Neural progenitor cell (in vitro differentiated cells): ENCODE measurements around the gene CA10. TPM values are rescaled to one million over a fixed set of nuclear protein-coding genes. Genes with fewer than 3 reads are reported as not detected.

Experiments
- DNase-seq: peaks from one replicate; pipeline ENCODE4 v3.0.0-alpha.2; 2016; ENCODE audit warnings: low spot score
- H2AFZ ChIP-seq: fragments of 200-600 bp; sonication (generic); replicated peaks from 2 replicates; pipeline ENCODE4 v1.6.1; 2016; ENCODE audit warnings: antibody characterized with exemption
- H3F3A ChIP-seq: fragments of 200-600 bp; sonication (generic); 2 replicates; pipeline ENCODE4 v1.6.1; 2016; ENCODE audit warnings: antibody characterized with exemption, low read depth
- H3K27ac ChIP-seq: fragments of 200-600 bp; sonication (generic); 2 replicates; pipeline ENCODE4 v1.5.1; 2016; ENCODE audit warnings: mild to moderate bottlenecking
- H3K27me3 ChIP-seq: fragments of 200-600 bp; sonication (generic); 2 replicates; pipeline ENCODE4 v1.6.1; 2016; ENCODE audit warnings: mild to moderate bottlenecking, moderate library complexity
- H3K36me3 ChIP-seq: fragments of 200-600 bp; sonication (generic); 2 replicates; pipeline ENCODE4 v1.5.1; 2016
- H3K4me1 ChIP-seq: fragments of 200-600 bp; sonication (generic); 2 replicates; pipeline ENCODE4 v1.6.1; 2016; ENCODE audit warnings: mixed run types
- H3K4me2 ChIP-seq: fragments of 200-600 bp; sonication (generic); 2 replicates; pipeline ENCODE4 v1.6.1; 2016
- H3K4me3 ChIP-seq: fragments of 200-600 bp; sonication (generic); 2 replicates; pipeline ENCODE4 v1.5.1; 2016
- H3K79me2 ChIP-seq: fragments of 200-600 bp; sonication (generic); 2 replicates; pipeline ENCODE4 v1.6.1; 2016; ENCODE audit warnings: low read depth
- H3K9ac ChIP-seq: fragments of 200-600 bp; sonication (generic); 2 replicates; pipeline ENCODE4 v1.6.1; 2016
- H3K9me3 ChIP-seq: fragments of 200-600 bp; sonication (generic); 2 replicates; pipeline ENCODE4 v1.5.1; 2016; ENCODE audit warnings: low read depth
- H4K20me1 ChIP-seq: fragments of 200-600 bp; sonication (generic); 2 replicates; pipeline ENCODE4 v1.6.1; 2016; ENCODE audit warnings: low read depth
- H3K27ac Mint-ChIP-seq: 3 replicates; pipeline ENCODE4 v1.8.0; 2021; ENCODE audit warnings: mixed read lengths
- H3K27me3 Mint-ChIP-seq: 2 replicates; pipeline ENCODE4 v1.8.0; 2022; ENCODE audit warnings: low read depth, mild to moderate bottlenecking, inconsistent platforms, moderate library complexity, mixed read lengths; ENCODE audit not compliant: insufficient read depth
- H3K36me3 Mint-ChIP-seq: 3 replicates; pipeline ENCODE4 v1.8.0; 2021; ENCODE audit warnings: mixed read lengths
- H3K4me1 Mint-ChIP-seq: 3 replicates; pipeline ENCODE4 v1.8.0; 2021; ENCODE audit warnings: mixed read lengths
- H3K4me3 Mint-ChIP-seq: 3 replicates; pipeline ENCODE4 v1.8.0; 2021; ENCODE audit warnings: mild to moderate bottlenecking, moderate library complexity, mixed read lengths
- H3K9me3 Mint-ChIP-seq: 3 replicates; pipeline ENCODE4 v1.8.0; 2020; ENCODE audit warnings: mixed read lengths
- EZH2 ChIP-seq: fragments of 200-600 bp; sonication (generic); IDR thresholded peaks from 2 replicates; pipeline ENCODE4 v1.6.1; 2017; ENCODE audit warnings: antibody characterized with exemption, mild to moderate bottlenecking, moderate library complexity
- EZH2phosphoT487 ChIP-seq: fragments of 200-600 bp; sonication (generic); IDR thresholded peaks from 2 replicates; pipeline ENCODE4 v1.6.1; 2017; ENCODE audit warnings: antibody characterized with exemption
- total RNA-seq: library from RNA; depleted of rRNA; stranded (reverse); fragments of >200 nt; gene quantifications from 2 replicates; pipeline ENCODE4 v1.2.3, GENCODE V29; 2015; ENCODE audit warnings: low replicate concordance
- TF ChIP-seq, protein P1 (sequence below): fragments of 200-600 bp; sonication (generic); IDR thresholded peaks from 2 replicates; pipeline ENCODE4 v1.5.1; 2017; ENCODE audit warnings: antibody characterized with exemption, mild to moderate bottlenecking

CA10 gene
- total RNA-seq, 1 donor from 2014 or later: 0.65 TPM

DNA sequence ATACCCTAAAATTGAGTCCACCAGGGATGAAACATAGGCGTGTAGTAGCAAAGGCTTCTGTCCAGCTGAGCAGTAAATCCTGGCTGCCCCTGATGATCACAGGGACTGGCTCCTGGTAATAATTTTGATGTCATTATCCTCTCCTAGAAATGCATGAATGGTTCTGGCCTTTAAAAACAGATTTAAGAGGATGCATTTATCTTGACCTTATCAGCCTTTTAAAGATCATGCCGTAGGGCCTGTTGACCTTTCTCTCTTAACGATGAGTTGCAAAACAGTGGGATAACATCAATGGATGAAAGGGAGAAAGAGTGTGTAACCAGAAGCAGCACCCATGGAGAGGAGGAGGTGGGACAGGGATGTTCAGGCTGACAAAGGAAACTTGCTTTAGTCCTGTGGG lies 128.5 kb downstream of the CA10 start:
- Histone ChIP-seq H3K4me2 (no peak overlapping the region), H2AFZ (no peak overlapping the region), H3K27me3 (no peaks in the 10 kb centered on the region), H3F3A (peaks cover 5% of the 10 kb centered on the region), H3K4me1 (peaks cover 14% of the 10 kb centered on the region), H3K27ac (no peak overlapping the region), H3K36me3 (no peaks in the 10 kb centered on the region), H3K9ac (no peak overlapping the region), H4K20me1 (no peaks in the 10 kb centered on the region), H3K9me3 (no peaks in the 10 kb centered on the region), H3K79me2 (no peaks in the 10 kb centered on the region), H3K4me3 (no peak overlapping the region)
- H3K9me3 Mint-ChIP-seq: no peaks in the 10 kb centered on the region
- DNase-seq: no peak
- no peaks in the 10 kb centered on the region for H3K36me3 Mint-ChIP-seq
- H3K4me1 Mint-ChIP-seq: peaks cover 21% of the 10 kb centered on the region
- H3K4me3 Mint-ChIP-seq: no peak overlapping the region
- peaks cover 3% of the 10 kb centered on the region for H3K27me3 Mint-ChIP-seq
- H3K27ac Mint-ChIP-seq: no peak overlapping the region
- TF ChIP-seq EZH2 (no peak), EZH2phosphoT487 (no peak)
- TF ChIP-seq, protein P1, sequence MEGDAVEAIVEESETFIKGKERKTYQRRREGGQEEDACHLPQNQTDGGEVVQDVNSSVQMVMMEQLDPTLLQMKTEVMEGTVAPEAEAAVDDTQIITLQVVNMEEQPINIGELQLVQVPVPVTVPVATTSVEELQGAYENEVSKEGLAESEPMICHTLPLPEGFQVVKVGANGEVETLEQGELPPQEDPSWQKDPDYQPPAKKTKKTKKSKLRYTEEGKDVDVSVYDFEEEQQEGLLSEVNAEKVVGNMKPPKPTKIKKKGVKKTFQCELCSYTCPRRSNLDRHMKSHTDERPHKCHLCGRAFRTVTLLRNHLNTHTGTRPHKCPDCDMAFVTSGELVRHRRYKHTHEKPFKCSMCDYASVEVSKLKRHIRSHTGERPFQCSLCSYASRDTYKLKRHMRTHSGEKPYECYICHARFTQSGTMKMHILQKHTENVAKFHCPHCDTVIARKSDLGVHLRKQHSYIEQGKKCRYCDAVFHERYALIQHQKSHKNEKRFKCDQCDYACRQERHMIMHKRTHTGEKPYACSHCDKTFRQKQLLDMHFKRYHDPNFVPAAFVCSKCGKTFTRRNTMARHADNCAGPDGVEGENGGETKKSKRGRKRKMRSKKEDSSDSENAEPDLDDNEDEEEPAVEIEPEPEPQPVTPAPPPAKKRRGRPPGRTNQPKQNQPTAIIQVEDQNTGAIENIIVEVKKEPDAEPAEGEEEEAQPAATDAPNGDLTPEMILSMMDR: no peak

DNA sequence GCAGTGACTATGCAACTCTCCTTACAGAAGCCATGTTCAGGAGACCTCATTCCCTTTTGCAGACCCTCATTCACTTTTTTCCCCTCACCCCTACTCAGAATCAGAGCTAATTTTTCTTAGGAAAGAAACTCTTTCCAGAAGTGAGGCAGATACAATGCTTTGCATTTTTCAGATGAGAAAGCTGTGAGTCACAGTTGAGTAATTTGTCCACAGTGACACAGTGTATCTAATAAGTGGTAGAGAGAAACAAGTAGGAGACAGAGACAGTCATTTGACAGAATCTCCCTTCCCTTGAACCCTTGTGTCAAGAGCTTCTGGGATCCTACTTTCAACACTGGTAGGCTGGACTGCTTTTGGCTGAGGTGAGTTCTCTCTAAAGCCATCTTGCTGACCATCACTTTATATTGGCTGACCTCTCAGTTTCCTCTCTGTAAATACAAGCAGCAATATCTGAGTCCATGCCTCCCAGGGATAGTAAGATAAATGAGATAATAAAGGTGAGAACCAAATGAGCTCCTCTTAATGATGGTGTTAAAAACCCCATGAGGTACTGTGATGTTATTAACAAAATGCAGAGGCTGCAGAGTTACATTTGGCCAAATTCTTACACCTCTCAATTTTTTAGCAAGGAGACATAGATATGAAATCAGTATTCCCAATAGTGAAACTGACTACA lies 130.8 kb downstream of the CA10 start:
- no peaks in the 10 kb centered on the region for H4K20me1 ChIP-seq
- no peaks in the 10 kb centered on the region for H3K9me3 ChIP-seq
- Mint-ChIP-seq H3K4me1 (peaks cover 12% of the 10 kb centered on the region), H3K27me3 (peaks cover 3% of the 10 kb centered on the region), H3K36me3 (no peaks in the 10 kb centered on the region), H3K27ac (no peak overlapping the region), H3K9me3 (no peaks in the 10 kb centered on the region), H3K4me3 (no peak overlapping the region)
- no peak for DNase-seq
- H2AFZ ChIP-seq: no peak overlapping the region
- no peak overlapping the region for H3K27ac ChIP-seq
- H3K9ac ChIP-seq: no peak overlapping the region
- TF ChIP-seq, protein P1: no peak
- TF ChIP-seq EZH2phosphoT487: no peak
- no peak for TF ChIP-seq EZH2
- no peaks in the 10 kb centered on the region for H3K36me3 ChIP-seq
- H3K4me3 ChIP-seq: no peak overlapping the region
- peaks cover 3% of the 10 kb centered on the region for H3K4me1 ChIP-seq
- H3K4me2 ChIP-seq: no peak overlapping the region
- no peaks in the 10 kb centered on the region for H3K79me2 ChIP-seq
- H3F3A ChIP-seq: no peaks in the 10 kb centered on the region
- no peaks in the 10 kb centered on the region for H3K27me3 ChIP-seq

DNA sequence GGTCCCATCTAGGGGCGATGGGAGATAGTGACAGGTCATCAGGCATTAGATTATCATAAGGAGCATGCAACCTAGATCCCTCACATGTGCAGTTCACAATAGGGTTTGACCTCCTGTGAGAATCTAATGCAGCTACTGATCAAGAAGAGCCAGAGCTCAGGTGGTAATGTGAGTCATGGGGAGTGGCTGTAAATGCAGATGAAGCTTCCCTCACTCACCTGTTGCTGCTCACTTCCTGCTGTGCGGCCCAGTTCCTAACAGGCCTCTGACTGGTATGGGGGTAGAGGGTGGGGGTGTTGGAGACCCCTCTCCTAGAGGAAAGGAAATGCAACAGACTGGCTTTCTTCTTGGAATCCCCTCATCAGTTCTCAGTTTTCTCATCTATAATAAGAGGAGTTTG lies 131.4 kb downstream of the CA10 start:
- Histone ChIP-seq H4K20me1 (no peaks in the 10 kb centered on the region), H3K79me2 (no peaks in the 10 kb centered on the region), H3K9me3 (no peaks in the 10 kb centered on the region), H3F3A (no peaks in the 10 kb centered on the region), H3K27ac (no peak overlapping the region), H3K36me3 (no peaks in the 10 kb centered on the region), H2AFZ (no peak overlapping the region), H3K4me2 (no peak overlapping the region), H3K4me3 (no peak overlapping the region), H3K27me3 (no peaks in the 10 kb centered on the region), H3K4me1 (peaks cover 3% of the 10 kb centered on the region), H3K9ac (no peak overlapping the region)
- DNase-seq: no peak
- H3K27ac Mint-ChIP-seq: no peak overlapping the region
- H3K9me3 Mint-ChIP-seq: no peaks in the 10 kb centered on the region
- no peak overlapping the region for H3K4me3 Mint-ChIP-seq
- H3K27me3 Mint-ChIP-seq: peaks cover 3% of the 10 kb centered on the region
- H3K4me1 Mint-ChIP-seq: peaks cover 12% of the 10 kb centered on the region
- TF ChIP-seq EZH2: no peak
- TF ChIP-seq, protein P1: no peak
- no peak for TF ChIP-seq EZH2phosphoT487
- H3K36me3 Mint-ChIP-seq: no peaks in the 10 kb centered on the region
